Endothelial cell of umbilical vein (primary cell): ENCODE data around the gene CPED1. TPM values are rescaled to one million over a fixed set of nuclear protein-coding genes. Genes with fewer than 3 reads are reported as not detected.

Experiments used
- BruUV-seq: library from RNA; stranded (reverse); fragments of 400-500 nt; replicated peaks from 2 replicates; lab custom pipeline; 2021; lab: Mats Ljungman, UMichigan
- CTCF ChIA-PET: fragments of 300-600, 350-600 bp; sonication (Branson Sonifier 250); formaldehyde crosslinking; loops from one replicate; lab custom pipeline; 2021; ENCODE audit warnings: antibody characterized with exemption, inconsistent platforms; lab: Charles Lee
- POLR2A ChIA-PET: fragments of 300-600, 350-600 bp; sonication (Branson Sonifier 250); formaldehyde crosslinking; loops from one replicate; lab custom pipeline; 2021; ENCODE audit warnings: antibody characterized with exemption, inconsistent platforms; lab: Charles Lee
- DNase-seq: peaks from one replicate; pipeline ENCODE4 v3.0.0-alpha.2; 2011; ENCODE audit warnings: low read depth, low spot score
- FAIRE-seq: peaks from 2 replicates; lab custom pipeline; 2011; peaks lifted over from hg19 to GRCh38; lab: Jason Lieb, UNC
- H2AFZ ChIP-seq: 2 replicates; pipeline ENCODE4 v1.6.0; 2012; ENCODE audit warnings: low read depth, low read length, control low read depth, inconsistent platforms
- H3K27ac ChIP-seq: 2 replicates; pipeline ENCODE4 v1.5.1; 2011; ENCODE audit warnings: low read depth, mild to moderate bottlenecking, control low read depth, low read length, moderate library complexity; ENCODE audit not compliant: insufficient read depth
- H3K27me3 ChIP-seq, 2 experiments: 2 replicates each; pipeline versions ENCODE4 v1.6.0 to v1.6.1; 2011; ENCODE audit warnings: low read length in 2 of 2, mixed read lengths in 1 of 2; ENCODE audit not compliant: control insufficient read depth in 2 of 2, insufficient read depth in 2 of 2
- H3K36me3 ChIP-seq, 2 experiments: 2 replicates in 1 of 2; 3 replicates in 1 of 2; pipeline ENCODE4 v1.5.1; 2011; ENCODE audit warnings: low read length in 2 of 2, mild to moderate bottlenecking in 1 of 2, moderate library complexity in 1 of 2; ENCODE audit not compliant: control insufficient read depth in 2 of 2, insufficient read depth in 2 of 2; ENCODE audit errors: extremely low read depth in 1 of 2
- H3K4me1 ChIP-seq: 3 replicates; pipeline ENCODE4 v1.5.1; 2011; ENCODE audit warnings: mild to moderate bottlenecking, low read length; ENCODE audit not compliant: control insufficient read depth, insufficient read depth; ENCODE audit errors: extremely low read depth
- H3K4me2 ChIP-seq: 2 replicates; pipeline ENCODE4 v1.6.1; 2011; ENCODE audit warnings: low read length, control low read depth, mixed read lengths; ENCODE audit not compliant: insufficient read depth
- H3K4me3 ChIP-seq, 3 experiments: fragments of 200-600 bp in 1 of 3; sonication (generic), shearing (Covaris generic) in 1 of 3; replicated peaks in 1 of 3; 2 replicates each; pipeline ENCODE4 v1.5.1; 2011 to 2016; ENCODE audit warnings: control low read depth in 3 of 3, low read length in 3 of 3, mild to moderate bottlenecking in 2 of 3, inconsistent platforms in 1 of 3, low read depth in 1 of 3, moderate library complexity in 1 of 3; ENCODE audit not compliant: insufficient read depth in 1 of 3
- H3K79me2 ChIP-seq: 2 replicates; pipeline ENCODE4 v1.6.0; 2012; ENCODE audit warnings: low read length, inconsistent platforms; ENCODE audit not compliant: control insufficient read depth, insufficient read depth
- H3K9ac ChIP-seq: replicated peaks from 2 replicates; pipeline ENCODE3; 2011; ENCODE audit warnings: low read length, control low read depth; ENCODE audit not compliant: insufficient read depth; ENCODE audit errors: extremely low read depth
- H3K9me1 ChIP-seq: replicated peaks from 3 replicates; pipeline ENCODE4 v1.6.0; 2011; ENCODE audit warnings: mild to moderate bottlenecking, low read length; ENCODE audit not compliant: control insufficient read depth, insufficient read depth; ENCODE audit errors: extremely low read depth
- H3K9me3 ChIP-seq: replicated peaks from 2 replicates; pipeline ENCODE4 v1.5.1; 2012; ENCODE audit warnings: low read length, inconsistent platforms; ENCODE audit not compliant: control insufficient read depth, insufficient read depth
- H4K20me1 ChIP-seq: replicated peaks from 2 replicates; pipeline ENCODE3; 2011; ENCODE audit warnings: mild to moderate bottlenecking, low read length; ENCODE audit not compliant: control insufficient read depth, insufficient read depth; ENCODE audit errors: extremely low read depth
- FOS ChIP-seq: IDR thresholded peaks from 2 replicates; pipeline ENCODE4 v1.6.1; 2011; ENCODE audit warnings: mild to moderate bottlenecking, low read length, moderate library complexity, borderline replicate concordance; ENCODE audit not compliant: insufficient read depth
- GATA2 ChIP-seq: IDR thresholded peaks from 2 replicates; pipeline ENCODE4 v1.7.0; 2011; ENCODE audit warnings: low read depth, mild to moderate bottlenecking, moderate library complexity, mixed read lengths, low read length; ENCODE audit not compliant: insufficient read length, insufficient read depth
- MYC ChIP-seq: IDR thresholded peaks from one replicate; pipeline ENCODE4 v1.6.1; 2011; ENCODE audit warnings: mild to moderate bottlenecking, low read depth, low read length
- POLR2A ChIP-seq: IDR thresholded peaks from 2 replicates; pipeline ENCODE4 v1.6.1; 2012; ENCODE audit warnings: low read depth, mild to moderate bottlenecking, control low read depth, low read length
- POLR2AphosphoS5 ChIP-seq: IDR thresholded peaks from 2 replicates; pipeline ENCODE4 v1.6.1; 2012; ENCODE audit warnings: low read depth, mild to moderate bottlenecking, control low read depth, low read length, moderate library complexity; ENCODE audit not compliant: insufficient read depth
- dilution Hi-C: fragments of 300-500 bp; cut with MboI; formaldehyde crosslinking; loops from one replicate; pipeline ENCODE4 v1.15.0; 2019; ENCODE audit warnings: low sequenced_read_pairs; ENCODE audit not compliant: extremely low pct_ligation_motif_present
- intact Hi-C: fragments of 100-400 bp; cut with micrococcal nuclease; formaldehyde crosslinking; loops from one replicate; pipeline ENCODE4 v1.10.0; 2022
- polyA plus RNA-seq, 4 experiments: library from polyadenylated mRNA; depleted of rRNA in 3 of 4; stranded (reverse) in 3 of 4; unstranded in 1 of 4; fragments of >200 nt; gene quantifications; 2 replicates each; pipeline versions ENCODE4 v1.2.1 to v1.2.3, GENCODE V29; 2011 to 2012; ENCODE audit warnings: missing spikeins in 1 of 4
- total RNA-seq: library from RNA; stranded (reverse); gene quantifications from 2 replicates; pipeline ENCODE4 v1.2.3, GENCODE V29; 2021

Gene CPED1
- total and polyA plus RNA-seq, 2 donors (not counting 3 experiments of a cell fraction or from before 2014, with no cell fraction given), result 0.22 to 3.0 TPM

- peak; percentile 98 for DNase-seq
- peak within 1 kb of the TSS; percentile 99 for H3K9ac ChIP-seq
- no peaks in the 10 kb centered on the region for H4K20me1 ChIP-seq
- H3K4me3 ChIP-seq, result peak within 1 kb of the TSS; percentile 57 to 100 (median 98)
- H3K27me3 ChIP-seq, result no peaks in the 10 kb centered on the region
- H3K4me1 ChIP-seq, result peaks cover 18% of the 10 kb centered on the region
- H2AFZ ChIP-seq, result peak within 1 kb of the TSS; percentile 85
- no TSS peak for BruUV-seq
- ChIA-PET CTCF (interaction anchor here (1.0 to 2.4 kb wide), 15 partner anchors 9 to 1044 kb away, joined by 3 to 9 read pairs (median 4); no protein-coding TSS in a partner anchor), POLR2A (interaction anchor here (0.6 to 0.7 kb wide), 6 partner anchors 11 to 1039 kb away, joined by 3 to 9 read pairs (median 4); no protein-coding TSS in a partner anchor)
- H3K79me2 ChIP-seq, result peaks cover 14% of the 10 kb centered on the region
- H3K4me2 ChIP-seq, result peak within 1 kb of the TSS; percentile 95
- peak within 1 kb of the TSS; percentile 96 for H3K27ac ChIP-seq
- peak; percentile 20 for TF ChIP-seq MYC
- peak; percentile 88 for TF ChIP-seq POLR2AphosphoS5
- peak; percentile 82 for TF ChIP-seq POLR2A
- no peak for TF ChIP-seq GATA2
- H3K9me3 ChIP-seq, result no peaks in the 10 kb centered on the region
- H3K36me3 ChIP-seq, result no peaks in the 10 kb centered on the region
- FAIRE-seq, result peak; percentile 90
- dilution Hi-C loops, result no loop called here
- H3K9me1 ChIP-seq, result no peaks in the 10 kb centered on the region
- intact Hi-C loops, result loop anchor here (1.0 to 10.0 kb wide), 6 partner anchors 8 to 594 kb away; partner anchors contain the start of gene TSPAN12
Measured at GRCh38 chr7:120950539-120951308, 37.8 kb upstream of the CPED1 start, which contains the start of gene ING3. ING3 (plus strand) TSS chr7:120950777; CDS start chr7:120950897, 120 bp downstream.

DNA sequence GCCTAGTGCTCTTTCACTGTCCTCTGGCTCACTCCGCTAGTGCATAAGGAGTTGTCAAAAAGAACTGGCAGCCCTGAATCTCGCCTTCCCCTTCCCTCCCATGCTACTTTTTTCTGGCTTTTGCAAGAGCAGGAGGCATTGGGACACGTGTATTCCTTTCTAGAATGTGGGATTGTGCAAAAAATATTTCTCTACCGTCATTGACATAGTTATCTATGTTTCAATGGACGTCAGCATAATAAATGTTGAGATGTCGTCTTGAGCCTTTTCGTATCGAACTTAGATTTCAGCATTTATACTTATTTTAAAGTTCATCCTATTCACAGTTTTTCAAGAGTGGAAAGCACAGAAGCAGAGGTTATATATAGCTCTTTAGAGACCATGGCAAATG, 37.2 kb upstream of the CPED1 start:
- CTCF ChIA-PET, result interaction anchor here (0.8 to 2.4 kb wide), 12 partner anchors 9 to 1043 kb away, joined by 3 to 9 read pairs (median 4); no protein-coding TSS in a partner anchor
- TSS peak; percentile 60 for BruUV-seq
- H3K9me3 ChIP-seq, result no peaks in the 10 kb centered on the region
- H3K27me3 ChIP-seq, result no peaks in the 10 kb centered on the region
- POLR2A ChIA-PET, result no interaction called here
- peak overlapping the region; percentile 99 for H3K9ac ChIP-seq
- peak overlapping the region; percentile 95 for H3K4me2 ChIP-seq
- dilution Hi-C loops (no loop called here), intact Hi-C loops (loop anchor here (1.0 to 10.0 kb wide), 4 partner anchors 21 to 593 kb away; no protein-coding TSS in a partner anchor)
- FAIRE-seq, result no peak
- H3K9me1 ChIP-seq, result no peaks in the 10 kb centered on the region
- no peak for TF ChIP-seq FOS
- TF ChIP-seq GATA2, result no peak
- H3K4me3 ChIP-seq, result peak overlapping the region; percentile 54 to 96 (median 85)
- peaks cover 0 to 2% of the 10 kb centered on the region in 2 experiments for H3K36me3 ChIP-seq
- peaks cover 18% of the 10 kb centered on the region for H3K4me1 ChIP-seq
- H3K27ac ChIP-seq, result peak overlapping the region; percentile 96
- peaks cover 14% of the 10 kb centered on the region for H3K79me2 ChIP-seq
- H4K20me1 ChIP-seq, result no peaks in the 10 kb centered on the region
- H2AFZ ChIP-seq, result peak overlapping the region; percentile 58
- DNase-seq, result no peak
